Choroid plexus epithelial cell (primary cell): Measurements from ENCODE around the gene SPINDOC.

Experiments
- DNase-seq: peaks from one replicate; pipeline ENCODE4 v3.0.0-alpha.2; 2010; ENCODE audit warnings: low read depth
- H3K4me3 ChIP-seq: 2 replicates; pipeline ENCODE4 v1.5.1; 2011; ENCODE audit warnings: low read depth, mild to moderate bottlenecking, control low read depth, low read length, moderate library complexity
- CTCF ChIP-seq: conservative IDR thresholded peaks from 2 replicates; pipeline ENCODE4 v1.5.1; 2011; ENCODE audit warnings: low read depth, mild to moderate bottlenecking, control low read depth, inconsistent platforms, low read length, moderate library complexity

Gene SPINDOC

GRCh38 chr11:63872800-63873197, 59.5 kb downstream of the SPINDOC start:
- DNase-seq, result no peak
- no peak overlapping the region for H3K4me3 ChIP-seq
- no peak for TF ChIP-seq CTCF

GRCh38 chr11:63873311-63873710, 60.1 kb downstream of the SPINDOC start:
- H3K4me3 ChIP-seq, result no peak overlapping the region
- TF ChIP-seq CTCF, result no peak
- DNase-seq, result no peak

- no peak for TF ChIP-seq CTCF
- no peak overlapping the region for H3K4me3 ChIP-seq
- DNase-seq, result no peak
Observed at GRCh38 chr11:63874511-63874910, 61.3 kb downstream of the SPINDOC start.

GRCh38 chr11:63875506-63876065, 62.3 kb downstream of the SPINDOC start:
- no peak overlapping the region for H3K4me3 ChIP-seq
- no peak for DNase-seq
- no peak for TF ChIP-seq CTCF

- DNase-seq, result no peak
- H3K4me3 ChIP-seq, result no peak overlapping the region
- TF ChIP-seq CTCF, result no peak
Observed at GRCh38 chr11:63876616-63877015, 63.4 kb downstream of the SPINDOC start.
